H1 (cell line): ENCODE results near the gene PRKG2. TPM values are rescaled to one million over a fixed set of nuclear protein-coding genes. Genes with fewer than 3 reads are reported as not detected.

ENCODE experiments used
- CTCF ChIA-PET: fragments of 300-600 bp; sonication (Branson Sonifier 250); formaldehyde crosslinking; loops from one replicate; lab custom pipeline; 2021; ENCODE audit not compliant: partially characterized antibody; lab: Charles Lee
- POLR2A ChIA-PET: fragments of 300-600 bp; sonication (Branson Sonifier 250); formaldehyde crosslinking; loops from one replicate; lab custom pipeline; 2021; ENCODE audit warnings: inconsistent platforms; ENCODE audit not compliant: partially characterized antibody; lab: Charles Lee
- DNase-seq, 2 experiments: peaks; one replicate each; pipeline versions ENCODE4 v3.0.0 to v3.0.0-alpha.2; 2010 to 2022; ENCODE audit warnings: low spot score in 2 of 2, low read depth in 1 of 2, mixed read lengths in 1 of 2
- FAIRE-seq: peaks from 2 replicates; lab custom pipeline; 2011; peaks lifted over from hg19 to GRCh38; lab: Jason Lieb, UNC
- H2AFZ ChIP-seq: 2 replicates; pipeline ENCODE4 v1.8.1; 2012; ENCODE audit warnings: low read length, inconsistent platforms
- H2AK5ac ChIP-seq: 2 replicates; pipeline ENCODE4 v1.6.1; 2013; ENCODE audit warnings: low read depth, low read length
- H2BK120ac ChIP-seq: replicated peaks from 2 replicates; pipeline ENCODE3; 2013; ENCODE audit warnings: low read depth, low read length, inconsistent platforms
- H2BK12ac ChIP-seq: 2 replicates; pipeline ENCODE4 v1.6.1; 2013; ENCODE audit warnings: low read depth, low read length
- H2BK15ac ChIP-seq: 2 replicates; pipeline ENCODE4 v1.6.1; 2013; ENCODE audit warnings: low read length
- H2BK20ac ChIP-seq: 2 replicates; pipeline ENCODE4 v1.6.1; 2013; ENCODE audit warnings: low read length
- H2BK5ac ChIP-seq: 2 replicates; pipeline ENCODE4 v1.6.1; 2013; ENCODE audit warnings: low read depth, low read length
- H3K14ac ChIP-seq: 2 replicates; pipeline ENCODE4 v1.6.1; 2013; ENCODE audit warnings: inconsistent platforms; ENCODE audit not compliant: insufficient read length
- H3K18ac ChIP-seq: 2 replicates; pipeline ENCODE4 v1.6.1; 2013; ENCODE audit warnings: low read length; ENCODE audit errors: extremely low read depth
- H3K23ac ChIP-seq: 2 replicates; pipeline ENCODE4 v1.6.1; 2013; ENCODE audit warnings: inconsistent platforms; ENCODE audit not compliant: insufficient read length
- H3K23me2 ChIP-seq: 2 replicates; pipeline ENCODE4 v1.6.1; 2013; ENCODE audit warnings: low read depth, low read length
- H3K27ac ChIP-seq: 2 replicates; pipeline ENCODE4 v1.6.1; 2011; ENCODE audit warnings: low read depth, low read length, inconsistent platforms
- H3K27me3 ChIP-seq, 4 experiments: replicated peaks in 1 of 4; 1 replicate in 1 of 4; 2 replicates in 3 of 4; pipeline versions ENCODE4 v1.6.1 to v1.8.1; 2011 to 2013; ENCODE audit warnings: low read length in 3 of 4, mild to moderate bottlenecking in 3 of 4, inconsistent platforms in 2 of 4, mixed read lengths in 2 of 4, moderate library complexity in 1 of 4; ENCODE audit not compliant: control insufficient read depth in 3 of 4, insufficient read depth in 3 of 4; ENCODE audit errors: extremely low read depth in 1 of 4
- H3K36me3 ChIP-seq, 4 experiments: 2 replicates each; pipeline versions ENCODE4 v1.6.1 to v1.8.1; 2011 to 2013; ENCODE audit warnings: mild to moderate bottlenecking in 4 of 4, low read length in 3 of 4, moderate library complexity in 2 of 4, control low read depth in 1 of 4, inconsistent platforms in 1 of 4; ENCODE audit not compliant: insufficient read depth in 4 of 4, control insufficient read depth in 2 of 4
- H3K4ac ChIP-seq: replicated peaks from 2 replicates; pipeline ENCODE3; 2013; ENCODE audit warnings: low read length, low read depth, mixed read lengths, inconsistent platforms; ENCODE audit not compliant: insufficient read length
- H3K4me1 ChIP-seq, 4 experiments: replicated peaks in 1 of 4; 1 replicate in 1 of 4; 2 replicates in 3 of 4; pipeline versions ENCODE4 v1.6.1 to v1.8.1; 2011 to 2013; ENCODE audit warnings: low read length in 3 of 4, inconsistent platforms in 2 of 4, mixed read lengths in 1 of 4; ENCODE audit not compliant: insufficient read depth in 4 of 4, control insufficient read depth in 3 of 4
- H3K4me2 ChIP-seq, 2 experiments: 2 replicates each; pipeline versions ENCODE4 v1.6.1 to v1.8.1; 2011 to 2013; ENCODE audit warnings: low read depth in 2 of 2, low read length in 2 of 2, control low read depth in 1 of 2, inconsistent platforms in 1 of 2, mild to moderate bottlenecking in 1 of 2; ENCODE audit not compliant: insufficient read depth in 1 of 2
- H3K4me3 ChIP-seq, 4 experiments: fragments of 200-600, 300-600 bp in 1 of 4; sonication (generic), shearing (Covaris generic), sonication (Bioruptor Twin) in 1 of 4; 2 replicates each; pipeline versions ENCODE4 v1.5.1 to v1.8.1; 2011 to 2016; ENCODE audit warnings: low read length in 4 of 4, low read depth in 3 of 4, control low read depth in 2 of 4, inconsistent platforms in 2 of 4, mild to moderate bottlenecking in 2 of 4, mixed read lengths in 1 of 4, moderate library complexity in 1 of 4; ENCODE audit not compliant: insufficient read depth in 2 of 4; ENCODE audit errors: extremely low read depth in 1 of 4
- H3K56ac ChIP-seq: replicated peaks from 2 replicates; pipeline ENCODE3; 2013; ENCODE audit warnings: low read depth, mild to moderate bottlenecking, mixed read lengths, low read length, inconsistent platforms; ENCODE audit not compliant: insufficient read length
- H3K79me1 ChIP-seq: 2 replicates; pipeline ENCODE4 v1.6.1; 2013; ENCODE audit warnings: low read depth, low read length, control low read depth
- H3K79me2 ChIP-seq, 2 experiments: 2 replicates each; pipeline versions ENCODE4 v1.6.1 to v1.8.1; 2012 to 2013; ENCODE audit warnings: low read length in 2 of 2, mild to moderate bottlenecking in 2 of 2, inconsistent platforms in 1 of 2; ENCODE audit not compliant: insufficient read depth in 2 of 2, control insufficient read depth in 1 of 2
- H3K9ac ChIP-seq, 4 experiments: replicated peaks in 1 of 4; 1 replicate in 1 of 4; 2 replicates in 3 of 4; pipeline versions ENCODE4 v1.6.1 to v1.8.1; 2011 to 2013; ENCODE audit warnings: low read depth in 3 of 4, low read length in 3 of 4, control low read depth in 2 of 4, mild to moderate bottlenecking in 2 of 4, moderate library complexity in 2 of 4, inconsistent platforms in 1 of 4; ENCODE audit errors: extremely low read depth in 1 of 4
- H3K9me3 ChIP-seq, 2 experiments: 2 replicates each; pipeline versions ENCODE4 v1.6.1 to v1.8.1; 2012 to 2013; ENCODE audit warnings: mild to moderate bottlenecking in 2 of 2, moderate library complexity in 2 of 2, control low read depth in 1 of 2, inconsistent platforms in 1 of 2, low read depth in 1 of 2, low read length in 1 of 2, mixed read lengths in 1 of 2; ENCODE audit not compliant: insufficient read depth in 2 of 2
- H4K20me1 ChIP-seq, 2 experiments: replicated peaks in 1 of 2; 2 replicates each; pipeline versions ENCODE3 to v1.8.1; 2011 to 2013; ENCODE audit warnings: inconsistent platforms in 2 of 2, low read length in 2 of 2, mild to moderate bottlenecking in 1 of 2; ENCODE audit not compliant: insufficient read depth in 2 of 2, control insufficient read depth in 1 of 2
- H4K5ac ChIP-seq: 2 replicates; pipeline ENCODE4 v1.6.1; 2013; ENCODE audit warnings: low read length, low read depth, mixed read lengths, inconsistent platforms; ENCODE audit not compliant: insufficient read length
- H4K8ac ChIP-seq: 2 replicates; pipeline ENCODE4 v1.8.0; 2013; ENCODE audit warnings: mild to moderate bottlenecking, moderate library complexity, low read length, inconsistent platforms; ENCODE audit not compliant: insufficient read depth; ENCODE audit errors: extremely low read depth
- H4K91ac ChIP-seq: replicated peaks from 2 replicates; pipeline ENCODE3; 2013; ENCODE audit warnings: low read length, mixed read lengths, inconsistent platforms; ENCODE audit not compliant: insufficient read length
- CHD2 ChIP-seq: IDR thresholded peaks from 2 replicates; pipeline ENCODE4 v1.6.1; 2012; ENCODE audit warnings: low read length, improper control_type of control experiment
- CREB1 ChIP-seq: IDR thresholded peaks from 2 replicates; pipeline ENCODE4 v1.6.1; 2012; ENCODE audit warnings: inconsistent platforms
- KDM1A ChIP-seq: fragments of 200-600, 300-600 bp; sonication (generic); IDR thresholded peaks from 2 replicates; pipeline ENCODE4 v1.7.1; 2016; ENCODE audit warnings: mild to moderate bottlenecking, low read length, borderline replicate concordance
- MAFK ChIP-seq: IDR thresholded peaks from 2 replicates; pipeline ENCODE4 v1.6.1; 2012; ENCODE audit warnings: low read depth, mild to moderate bottlenecking, improper control_type of control experiment, low read length
- NANOG ChIP-seq: IDR thresholded peaks from 2 replicates; pipeline ENCODE4 v1.6.1; 2011; ENCODE audit warnings: low read length, low read depth, mild to moderate bottlenecking, inconsistent platforms; ENCODE audit not compliant: insufficient read depth, poor library complexity, severe bottlenecking
- NRF1 ChIP-seq: IDR thresholded peaks from 2 replicates; pipeline ENCODE4 v1.6.1; 2011; ENCODE audit warnings: mild to moderate bottlenecking, low read depth, low read length, improper control_type of control experiment
- PHF8 ChIP-seq: fragments of 200-600 bp; sonication (generic); conservative IDR thresholded peaks from 2 replicates; pipeline ENCODE4 v1.7.1; 2012; ENCODE audit warnings: low read depth, mild to moderate bottlenecking, inconsistent platforms, low read length, moderate library complexity
- SAP30 ChIP-seq: fragments of 300-600 bp; sonication (generic); IDR thresholded peaks from 2 replicates; pipeline ENCODE4 v1.7.1; 2012; ENCODE audit warnings: low read length, moderate library complexity, mild to moderate bottlenecking, inconsistent platforms; ENCODE audit not compliant: insufficient read depth, insufficient replicate concordance
- TAF1 ChIP-seq: IDR thresholded peaks from 2 replicates; pipeline ENCODE4 v1.6.1; 2011; ENCODE audit warnings: mild to moderate bottlenecking, low read depth, low read length
- USF2 ChIP-seq: IDR thresholded peaks from 2 replicates; pipeline ENCODE4 v1.6.1; 2011; ENCODE audit warnings: low read length, improper control_type of control experiment
- ZNF274 ChIP-seq: IDR thresholded peaks from 2 replicates; pipeline ENCODE4 v1.7.0; 2012; ENCODE audit warnings: low read length, borderline replicate concordance; ENCODE audit errors: extremely low read depth
- WGBS, 2 experiments: shearing (Covaris generic) in 1 of 2; methylation state at CpG; one replicate each; pipeline versions ENCODE4 v1.1.6 to v1.1.7; 2013 to 2015; ENCODE audit warnings: low lambda C conversion rate in 2 of 2, mixed read lengths in 2 of 2, inconsistent platforms in 1 of 2, low coverage in 1 of 2, missing lambda C conversion rate in 1 of 2; ENCODE audit not compliant: insufficient replicate concordance in 2 of 2, insufficient coverage in 1 of 2, insufficient read length in 1 of 2; ENCODE audit errors: extremely low coverage in 1 of 2, missing lambda C conversion rate in 1 of 2; 5-methylcytosine and 5-hydroxymethylcytosine counted together
- polyA plus RNA-seq, 7 experiments: library from polyadenylated mRNA; depleted of rRNA in 3 of 7; stranded (reverse) in 5 of 7; unstranded in 2 of 7; fragments of >200 nt in 5 of 7; fragments of 200-250 nt in 2 of 7; gene quantifications; 1 replicate in 5 of 7; 2 replicates in 1 of 7; 4 replicates in 1 of 7; pipeline versions ENCODE4 v1.2.1 to v1.2.3, GENCODE V29; 2011 to 2013; ENCODE audit warnings: missing spikeins in 2 of 7, mixed read lengths in 2 of 7
- total RNA-seq: library from RNA; stranded (reverse); fragmentation: NEBNext Ultra II Directional; extraction: Animal tissue kit (Norgen Biotek cat#: 25700); gene quantifications from 2 replicates; pipeline ENCODE4 v1.2.1, GENCODE V29; 2021

The PRKG2 gene
- total and polyA plus RNA-seq, 2 of the 8 experiments (the other 6 are each of a cell fraction or from before 2014, with no cell fraction given) = 0.45 to 1.2 TPM

GRCh38 chr4:81162752-81163458, 52.1 kb downstream of the PRKG2 start:
- Histone ChIP-seq H3K79me2 (no peaks in the 10 kb centered on the region), H3K14ac (no peak overlapping the region), H4K91ac (no peak overlapping the region), H2AK5ac (no peak overlapping the region), H3K36me3 (no peaks in the 10 kb centered on the region), H2BK12ac (no peak overlapping the region), H2BK120ac (no peak overlapping the region), H3K4ac (no peak overlapping the region), H3K4me2 (no peak overlapping the region), H3K27me3 (no peaks in the 10 kb centered on the region), H2BK15ac (no peak overlapping the region), H3K4me1 (no peaks in the 10 kb centered on the region), H3K79me1 (no peaks in the 10 kb centered on the region), H4K20me1 (no peaks in the 10 kb centered on the region), H3K56ac (no peak overlapping the region), H3K27ac (no peak overlapping the region), H3K4me3 (no peak overlapping the region), H3K23ac (no peak overlapping the region), H3K23me2 (no peaks in the 10 kb centered on the region), H2BK5ac (no peak overlapping the region), H4K8ac (no peak overlapping the region), H2BK20ac (no peak overlapping the region), H3K9ac (no peak overlapping the region), H2AFZ (no peak overlapping the region), H3K9me3 (no peaks in the 10 kb centered on the region), H3K18ac (no peak overlapping the region), H4K5ac (no peak overlapping the region)
- ChIA-PET CTCF (no interaction called here), POLR2A (interaction anchor here (1.0 kb wide), 1 partner anchor 10 kb away, joined by 4 read pairs; no protein-coding TSS in a partner anchor)
- FAIRE-seq (no peak), DNase-seq (no peak)
- WGBS, 2 experiments = 91% methylated on average over 4 of the region's 4 CpGs; no CpG with 5 or more reads in 1 of the 2 experiments
- TF ChIP-seq NRF1 (no peak), CREB1 (no peak), KDM1A (no peak), USF2 (no peak), CHD2 (no peak), TAF1 (no peak), PHF8 (no peak), MAFK (no peak), SAP30 (no peak), NANOG (no peak), ZNF274 (no peak)
